PC-3 (cell line): ENCODE measurements around the gene PAEP.

Source experiments
- EZH2phosphoT487 ChIP-seq: fragments of 300-600 bp; sonication (generic); IDR thresholded peaks from 2 replicates; pipeline ENCODE4 v1.6.1; 2018; ENCODE audit warnings: mild to moderate bottlenecking, antibody characterized with exemption, low read length, borderline replicate concordance
- TF ChIP-seq, protein P1 (sequence below): fragments of 300-600 bp; sonication (generic); conservative IDR thresholded peaks from 2 replicates; pipeline ENCODE4 v1.5.1; 2017; ENCODE audit warnings: antibody characterized with exemption, low read depth, mild to moderate bottlenecking, low read length

DNA sequence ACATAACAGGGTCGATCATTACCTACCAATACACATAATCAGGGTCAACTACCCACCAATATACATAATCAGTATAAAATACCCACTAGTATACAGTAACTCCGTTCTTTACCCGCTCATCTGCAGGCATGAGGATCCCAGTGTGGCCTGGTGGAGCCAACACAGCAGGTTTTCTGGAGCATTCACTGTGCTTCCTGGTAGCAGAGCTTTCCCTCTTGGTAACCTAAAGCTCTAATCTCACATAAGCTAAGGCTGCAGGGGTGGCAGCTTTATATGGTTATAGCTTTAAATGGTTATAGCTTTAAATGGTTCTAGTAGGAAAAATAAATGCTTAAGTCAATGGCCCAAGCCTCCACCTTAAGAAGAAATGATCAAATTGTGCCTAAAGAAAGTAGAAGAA lies 28.4 kb upstream of the PAEP start:
- TF ChIP-seq, protein P1, sequence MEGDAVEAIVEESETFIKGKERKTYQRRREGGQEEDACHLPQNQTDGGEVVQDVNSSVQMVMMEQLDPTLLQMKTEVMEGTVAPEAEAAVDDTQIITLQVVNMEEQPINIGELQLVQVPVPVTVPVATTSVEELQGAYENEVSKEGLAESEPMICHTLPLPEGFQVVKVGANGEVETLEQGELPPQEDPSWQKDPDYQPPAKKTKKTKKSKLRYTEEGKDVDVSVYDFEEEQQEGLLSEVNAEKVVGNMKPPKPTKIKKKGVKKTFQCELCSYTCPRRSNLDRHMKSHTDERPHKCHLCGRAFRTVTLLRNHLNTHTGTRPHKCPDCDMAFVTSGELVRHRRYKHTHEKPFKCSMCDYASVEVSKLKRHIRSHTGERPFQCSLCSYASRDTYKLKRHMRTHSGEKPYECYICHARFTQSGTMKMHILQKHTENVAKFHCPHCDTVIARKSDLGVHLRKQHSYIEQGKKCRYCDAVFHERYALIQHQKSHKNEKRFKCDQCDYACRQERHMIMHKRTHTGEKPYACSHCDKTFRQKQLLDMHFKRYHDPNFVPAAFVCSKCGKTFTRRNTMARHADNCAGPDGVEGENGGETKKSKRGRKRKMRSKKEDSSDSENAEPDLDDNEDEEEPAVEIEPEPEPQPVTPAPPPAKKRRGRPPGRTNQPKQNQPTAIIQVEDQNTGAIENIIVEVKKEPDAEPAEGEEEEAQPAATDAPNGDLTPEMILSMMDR, result no peak
- TF ChIP-seq EZH2phosphoT487, result no peak
